Loucy (cell line): ENCODE measurements around the gene BMERB1.
"Not testable (repeated sequence)": the region's sequence is repeated elsewhere in the genome, so short reads cannot be mapped to it uniquely, and the experiment has no call there.

Experiments
- H2AFZ ChIP-seq: fragments of 200-600 bp; sonication (generic); 2 replicates; pipeline ENCODE4 v1.6.0; 2016; ENCODE audit warnings: antibody characterized with exemption, mild to moderate bottlenecking, low read length, moderate library complexity
- H3F3A ChIP-seq: fragments of 200-600 bp; 2 replicates; pipeline ENCODE4 v1.6.0; 2016; ENCODE audit warnings: antibody characterized with exemption, low read depth, mild to moderate bottlenecking
- H3K27me3 ChIP-seq: fragments of 200-600 bp; sonication (generic); 2 replicates; pipeline ENCODE4 v1.6.1; 2014; ENCODE audit warnings: low read length, mild to moderate bottlenecking; ENCODE audit not compliant: insufficient read depth, poor library complexity, severe bottlenecking
- H3K36me3 ChIP-seq: fragments of 200-600 bp; sonication (generic); 2 replicates; pipeline ENCODE4 v1.6.1; 2016; ENCODE audit warnings: low read length; ENCODE audit not compliant: insufficient read depth
- H3K4me1 ChIP-seq: fragments of 200-600 bp; sonication (generic); 2 replicates; pipeline ENCODE4 v1.5.1; 2014; ENCODE audit warnings: low read length, mild to moderate bottlenecking; ENCODE audit not compliant: insufficient read depth, poor library complexity, severe bottlenecking
- H3K4me2 ChIP-seq: fragments of 200-600 bp; sonication (generic); 2 replicates; pipeline ENCODE4 v1.6.0; 2014; ENCODE audit warnings: antibody characterized with exemption, low read length, low read depth, mild to moderate bottlenecking; ENCODE audit not compliant: poor library complexity, severe bottlenecking
- H3K4me3 ChIP-seq: fragments of 200-600 bp; sonication (generic); 2 replicates; pipeline ENCODE4 v1.5.1; 2014; ENCODE audit warnings: low read length, mild to moderate bottlenecking, mixed read lengths; ENCODE audit not compliant: poor library complexity, severe bottlenecking
- H3K79me2 ChIP-seq: fragments of 200-600 bp; sonication (generic); 2 replicates; pipeline ENCODE4 v1.6.1; 2014; ENCODE audit warnings: low read length; ENCODE audit not compliant: insufficient read depth
- H3K9ac ChIP-seq: fragments of 200-600 bp; sonication (generic); 2 replicates; pipeline ENCODE4 v1.6.0; 2014; ENCODE audit warnings: mild to moderate bottlenecking, low read depth, low read length, moderate library complexity; ENCODE audit not compliant: poor library complexity, severe bottlenecking
- H3K9me2 ChIP-seq: fragments of 200-600 bp; sonication (generic); replicated peaks from 2 replicates; pipeline ENCODE4 v1.6.1; 2016; ENCODE audit warnings: low read depth, low read length, mixed read lengths
- H3K9me3 ChIP-seq: fragments of 200-600 bp; sonication (generic); 2 replicates; pipeline ENCODE4 v1.6.1; 2014; ENCODE audit warnings: mild to moderate bottlenecking, antibody characterized with exemption, low read length, low read depth; ENCODE audit not compliant: insufficient read depth
- H4K20me1 ChIP-seq: fragments of 200-600 bp; sonication (generic); 2 replicates; pipeline ENCODE4 v1.6.0; 2014; ENCODE audit warnings: antibody characterized with exemption, low read length, mild to moderate bottlenecking; ENCODE audit not compliant: insufficient read depth, poor library complexity, severe bottlenecking
- EZH2phosphoT487 ChIP-seq: fragments of 200-600 bp; IDR thresholded peaks from 2 replicates; pipeline ENCODE4 v1.6.1; 2018; ENCODE audit warnings: antibody characterized with exemption, mild to moderate bottlenecking, moderate library complexity, borderline replicate concordance
- TF ChIP-seq, protein P1 (sequence below): fragments of 200-600 bp; sonication (generic); conservative IDR thresholded peaks from 2 replicates; pipeline ENCODE4 v1.5.1; 2014; ENCODE audit warnings: mild to moderate bottlenecking, antibody characterized with exemption, low read length

The BMERB1 gene

DNA sequence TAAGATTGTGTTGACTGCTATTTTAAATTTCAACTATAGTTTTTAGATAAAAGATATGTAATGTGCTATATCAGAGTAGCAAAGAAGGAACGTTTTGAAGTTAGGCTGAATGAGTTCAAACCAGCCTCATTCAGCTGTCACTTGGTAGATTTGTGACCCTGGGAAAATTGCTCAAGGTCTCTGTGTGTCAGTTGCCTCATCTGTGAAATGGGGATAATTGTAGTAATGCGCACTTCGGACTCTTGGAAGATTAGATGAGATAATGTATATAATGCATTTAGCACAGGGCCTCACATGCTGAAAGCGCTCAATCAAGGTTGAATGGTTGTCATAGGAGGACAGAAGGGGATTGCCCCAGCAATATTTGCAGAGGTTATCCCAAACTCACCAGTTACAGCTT, 4.7 kb downstream of the BMERB1 start:
- no peaks in the 10 kb centered on the region for H3K9me3 ChIP-seq
- no peaks in the 10 kb centered on the region for H4K20me1 ChIP-seq
- no peaks in the 10 kb centered on the region for H3K4me1 ChIP-seq
- no peaks in the 10 kb centered on the region for H3K27me3 ChIP-seq
- no peaks in the 10 kb centered on the region for H3K79me2 ChIP-seq
- no peak overlapping the region for H2AFZ ChIP-seq
- H3K4me2 ChIP-seq, result no peak overlapping the region
- H3K9me2 ChIP-seq, result no peaks in the 10 kb centered on the region
- no peaks in the 10 kb centered on the region for H3K36me3 ChIP-seq
- H3F3A ChIP-seq, result no peaks in the 10 kb centered on the region
- no peak for TF ChIP-seq EZH2phosphoT487
- TF ChIP-seq, protein P1, sequence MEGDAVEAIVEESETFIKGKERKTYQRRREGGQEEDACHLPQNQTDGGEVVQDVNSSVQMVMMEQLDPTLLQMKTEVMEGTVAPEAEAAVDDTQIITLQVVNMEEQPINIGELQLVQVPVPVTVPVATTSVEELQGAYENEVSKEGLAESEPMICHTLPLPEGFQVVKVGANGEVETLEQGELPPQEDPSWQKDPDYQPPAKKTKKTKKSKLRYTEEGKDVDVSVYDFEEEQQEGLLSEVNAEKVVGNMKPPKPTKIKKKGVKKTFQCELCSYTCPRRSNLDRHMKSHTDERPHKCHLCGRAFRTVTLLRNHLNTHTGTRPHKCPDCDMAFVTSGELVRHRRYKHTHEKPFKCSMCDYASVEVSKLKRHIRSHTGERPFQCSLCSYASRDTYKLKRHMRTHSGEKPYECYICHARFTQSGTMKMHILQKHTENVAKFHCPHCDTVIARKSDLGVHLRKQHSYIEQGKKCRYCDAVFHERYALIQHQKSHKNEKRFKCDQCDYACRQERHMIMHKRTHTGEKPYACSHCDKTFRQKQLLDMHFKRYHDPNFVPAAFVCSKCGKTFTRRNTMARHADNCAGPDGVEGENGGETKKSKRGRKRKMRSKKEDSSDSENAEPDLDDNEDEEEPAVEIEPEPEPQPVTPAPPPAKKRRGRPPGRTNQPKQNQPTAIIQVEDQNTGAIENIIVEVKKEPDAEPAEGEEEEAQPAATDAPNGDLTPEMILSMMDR, result no peak
- no peak overlapping the region for H3K9ac ChIP-seq
- no peak overlapping the region for H3K4me3 ChIP-seq

- Histone ChIP-seq H3K9me2 (no peaks in the 10 kb centered on the region), H3K79me2 (no peaks in the 10 kb centered on the region), H2AFZ (no peak overlapping the region), H3F3A (no peaks in the 10 kb centered on the region), H3K4me3 (no peak overlapping the region), H3K36me3 (no peaks in the 10 kb centered on the region), H3K9me3 (no peaks in the 10 kb centered on the region), H4K20me1 (no peaks in the 10 kb centered on the region), H3K9ac (no peak overlapping the region), H3K4me2 (no peak overlapping the region), H3K4me1 (no peaks in the 10 kb centered on the region), H3K27me3 (no peaks in the 10 kb centered on the region)
- TF ChIP-seq EZH2phosphoT487, result no peak
- TF ChIP-seq, protein P1, result no peak
Measured at GRCh38 chr16:15439521-15439920, 5.1 kb downstream of the BMERB1 start.

- Histone ChIP-seq H3K27me3 (no peaks in the 10 kb centered on the region), H3K4me1 (no peaks in the 10 kb centered on the region), H3K9ac (no peak overlapping the region), H3K4me3 (no peak overlapping the region), H3K9me2 (no peaks in the 10 kb centered on the region), H2AFZ (no peak overlapping the region), H4K20me1 (no peaks in the 10 kb centered on the region), H3F3A (no peaks in the 10 kb centered on the region), H3K4me2 (no peak overlapping the region), H3K9me3 (no peaks in the 10 kb centered on the region), H3K79me2 (no peaks in the 10 kb centered on the region), H3K36me3 (no peaks in the 10 kb centered on the region)
- no peak for TF ChIP-seq EZH2phosphoT487
- TF ChIP-seq, protein P1, result no peak
Measured at GRCh38 chr16:15440852-15441251, 6.5 kb downstream of the BMERB1 start.

DNA sequence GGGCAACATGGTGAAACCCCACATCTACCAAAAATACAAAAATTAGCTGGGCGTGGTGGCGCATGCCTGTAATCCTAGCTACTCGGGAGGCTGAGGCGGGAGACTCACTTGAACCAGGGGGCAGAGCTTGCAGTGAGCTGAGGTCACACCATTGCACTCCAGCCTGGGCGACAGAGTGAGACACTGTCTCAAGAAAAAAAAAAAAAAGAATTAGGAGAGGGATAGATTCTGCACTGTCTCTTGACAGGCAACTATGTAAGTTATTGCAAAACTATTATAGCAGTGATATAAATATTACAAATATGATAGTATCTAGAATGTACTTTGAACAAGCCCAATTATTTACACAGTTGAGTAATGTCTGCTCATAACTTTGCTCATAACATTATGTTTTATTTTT, 7.8 kb downstream of the BMERB1 start:
- not testable (repeated sequence) for H3K9me2 ChIP-seq, H3K27me3 ChIP-seq, H3K79me2 ChIP-seq, H3F3A ChIP-seq, H3K9me3 ChIP-seq, H3K36me3 ChIP-seq, H3K4me3 ChIP-seq, H2AFZ ChIP-seq, H3K9ac ChIP-seq, H4K20me1 ChIP-seq, H3K4me1 ChIP-seq, H3K4me2 ChIP-seq
